ENCODE data around the gene SOX13.

The SOX13 gene

GRCh38 chr1:204108312-204109141 lies 35.6 kb downstream of the SOX13 start:
- H3K4me3 ChIP-seq (ENCODE audit: low read length) = peak overlapping the region; percentile 1

GRCh38 chr1:204110894-204111633 lies 38.1 kb downstream of the SOX13 start:
- H3K27me3 ChIP-seq (ENCODE audit: insufficient read depth, low read length) = no peaks in the 10 kb centered on the region

More at GRCh38 chr1:204108312-204109141, 35.6 kb downstream of the SOX13 start:
- Histone ChIP-seq H3K9me3 (ENCODE audit: low read length) (no peaks in the 10 kb centered on the region), H3K27me3 (ENCODE audit: insufficient read depth, low read length) (no peaks in the 10 kb centered on the region), H3K36me3 (ENCODE audit: insufficient read depth, low read length) (no peaks in the 10 kb centered on the region), H2AFZ (ENCODE audit: low read depth, low read length) (no peak overlapping the region), H3K4me1 (ENCODE audit: insufficient read depth, low read length) (peaks cover 19% of the 10 kb centered on the region)

GRCh38 chr1:204112876-204113730 lies 40.2 kb downstream of the SOX13 start:
- Histone ChIP-seq H3K27me3 (ENCODE audit: insufficient read depth, low read length) (no peaks in the 10 kb centered on the region), H3K4me3 (ENCODE audit: low read length) (no peak overlapping the region), H3K36me3 (ENCODE audit: insufficient read depth, low read length) (peaks cover 11% of the 10 kb centered on the region), H3K4me1 (ENCODE audit: insufficient read depth, low read length) (peaks cover 17% of the 10 kb centered on the region), H2AFZ (ENCODE audit: low read depth, low read length) (no peak overlapping the region), H3K9me3 (ENCODE audit: low read length) (no peaks in the 10 kb centered on the region)

More at GRCh38 chr1:204110894-204111633, 38.1 kb downstream of the SOX13 start:
- H3K36me3 ChIP-seq (ENCODE audit: insufficient read depth, low read length) = no peaks in the 10 kb centered on the region
- no peak overlapping the region for H2AFZ ChIP-seq (ENCODE audit: low read depth, low read length)
- H3K4me1 ChIP-seq (ENCODE audit: insufficient read depth, low read length) = peaks cover 19% of the 10 kb centered on the region
- H3K4me3 ChIP-seq (ENCODE audit: low read length) = no peak overlapping the region
- no peaks in the 10 kb centered on the region for H3K9me3 ChIP-seq (ENCODE audit: low read length)

DNA sequence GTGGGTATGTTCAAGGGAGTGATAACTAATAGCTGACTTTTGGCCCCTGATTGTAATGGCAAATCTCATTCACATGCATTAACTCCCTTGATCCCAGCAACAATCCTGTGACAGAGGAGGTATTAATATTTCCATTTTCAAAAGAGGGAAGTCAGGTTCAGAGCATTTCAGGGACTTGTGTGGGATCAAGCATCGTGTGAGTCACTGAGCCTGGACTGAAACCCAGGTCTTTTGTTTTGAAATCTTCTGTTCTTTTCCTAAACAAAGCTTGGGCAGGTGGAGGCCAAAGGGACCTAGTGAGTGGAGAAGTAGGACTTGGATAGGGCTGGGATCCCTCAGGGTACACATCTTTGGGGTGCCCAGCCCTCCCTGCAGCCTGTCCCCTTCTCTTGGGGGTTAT lies 41.0 kb downstream of the SOX13 start:
- peaks cover 10% of the 10 kb centered on the region for H3K4me1 ChIP-seq (ENCODE audit: insufficient read depth, low read length)
- no peak overlapping the region for H3K4me3 ChIP-seq (ENCODE audit: low read length)
- H3K36me3 ChIP-seq (ENCODE audit: insufficient read depth, low read length) = peaks cover 16% of the 10 kb centered on the region
- no peaks in the 10 kb centered on the region for H3K27me3 ChIP-seq (ENCODE audit: insufficient read depth, low read length)
- no peaks in the 10 kb centered on the region for H3K9me3 ChIP-seq (ENCODE audit: low read length)
- H2AFZ ChIP-seq (ENCODE audit: low read depth, low read length) = no peak overlapping the region

GRCh38 chr1:204114606-204115005 lies 41.7 kb downstream of the SOX13 start:
- Histone ChIP-seq H2AFZ (ENCODE audit: low read depth, low read length) (no peak overlapping the region), H3K9me3 (ENCODE audit: low read length) (no peaks in the 10 kb centered on the region), H3K4me3 (ENCODE audit: low read length) (no peak overlapping the region), H3K4me1 (ENCODE audit: insufficient read depth, low read length) (peaks cover 3% of the 10 kb centered on the region), H3K36me3 (ENCODE audit: insufficient read depth, low read length) (peaks cover 20% of the 10 kb centered on the region), H3K27me3 (ENCODE audit: insufficient read depth, low read length) (no peaks in the 10 kb centered on the region)

- Histone ChIP-seq H2AFZ (ENCODE audit: low read depth, low read length) (no peak overlapping the region), H3K4me1 (ENCODE audit: insufficient read depth, low read length) (peaks cover 3% of the 10 kb centered on the region), H3K9me3 (ENCODE audit: low read length) (no peaks in the 10 kb centered on the region), H3K27me3 (ENCODE audit: insufficient read depth, low read length) (no peaks in the 10 kb centered on the region), H3K4me3 (ENCODE audit: low read length) (no peak overlapping the region), H3K36me3 (ENCODE audit: insufficient read depth, low read length) (peaks cover 21% of the 10 kb centered on the region)
Observed at GRCh38 chr1:204115116-204115515, 42.2 kb downstream of the SOX13 start.

DNA sequence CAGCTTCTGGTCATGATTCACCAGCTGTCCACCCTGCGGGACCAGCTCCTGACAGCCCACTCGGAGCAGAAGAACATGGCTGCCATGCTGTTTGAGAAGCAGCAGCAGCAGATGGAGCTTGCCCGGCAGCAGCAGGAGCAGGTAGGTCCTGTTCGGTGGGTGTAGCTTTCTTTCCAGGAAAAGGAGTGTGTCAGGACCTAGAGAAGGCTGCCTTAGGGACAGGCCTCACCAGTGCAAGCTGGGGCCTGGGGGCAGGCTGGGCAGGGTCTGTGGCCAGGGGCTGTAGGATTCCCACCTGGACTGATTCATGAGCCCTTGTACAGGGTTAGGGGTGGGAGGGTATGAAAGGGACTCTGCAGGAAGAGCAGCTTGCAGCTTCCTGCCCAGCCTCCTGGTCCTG lies 43.6 kb downstream of the SOX13 start:
- H3K4me3 ChIP-seq (ENCODE audit: low read length) = no peak overlapping the region
- H3K27me3 ChIP-seq (ENCODE audit: insufficient read depth, low read length) = no peaks in the 10 kb centered on the region
- H2AFZ ChIP-seq (ENCODE audit: low read depth, low read length) = no peak overlapping the region
- H3K4me1 ChIP-seq (ENCODE audit: insufficient read depth, low read length) = no peaks in the 10 kb centered on the region
- no peaks in the 10 kb centered on the region for H3K9me3 ChIP-seq (ENCODE audit: low read length)
- H3K36me3 ChIP-seq (ENCODE audit: insufficient read depth, low read length) = peaks cover 28% of the 10 kb centered on the region

- Histone ChIP-seq H2AFZ (ENCODE audit: low read depth, low read length) (no peak overlapping the region), H3K4me1 (ENCODE audit: insufficient read depth, low read length) (peaks cover 9% of the 10 kb centered on the region), H3K9me3 (ENCODE audit: low read length) (no peaks in the 10 kb centered on the region), H3K27me3 (ENCODE audit: insufficient read depth, low read length) (no peaks in the 10 kb centered on the region), H3K4me3 (ENCODE audit: low read length) (no peak overlapping the region), H3K36me3 (ENCODE audit: insufficient read depth, low read length) (peaks cover 62% of the 10 kb centered on the region)
Observed at GRCh38 chr1:204121840-204122555, 49.1 kb downstream of the SOX13 start.

GRCh38 chr1:204123376-204123775 lies 50.5 kb downstream of the SOX13 start:
- Histone ChIP-seq H3K27me3 (ENCODE audit: insufficient read depth, low read length) (no peaks in the 10 kb centered on the region), H3K36me3 (ENCODE audit: insufficient read depth, low read length) (peaks cover 55% of the 10 kb centered on the region), H2AFZ (ENCODE audit: low read depth, low read length) (no peak overlapping the region), H3K4me3 (ENCODE audit: low read length) (no peak overlapping the region), H3K4me1 (ENCODE audit: insufficient read depth, low read length) (peaks cover 15% of the 10 kb centered on the region), H3K9me3 (ENCODE audit: low read length) (no peaks in the 10 kb centered on the region)

- Histone ChIP-seq H3K4me1 (ENCODE audit: insufficient read depth, low read length) (peaks cover 23% of the 10 kb centered on the region), H3K36me3 (ENCODE audit: insufficient read depth, low read length) (peaks cover 48% of the 10 kb centered on the region), H3K4me3 (ENCODE audit: low read length) (no peak overlapping the region), H3K27me3 (ENCODE audit: insufficient read depth, low read length) (no peaks in the 10 kb centered on the region), H2AFZ (ENCODE audit: low read depth, low read length) (no peak overlapping the region), H3K9me3 (ENCODE audit: low read length) (no peaks in the 10 kb centered on the region)
Observed at GRCh38 chr1:204124639-204125038, 51.7 kb downstream of the SOX13 start.

DNA sequence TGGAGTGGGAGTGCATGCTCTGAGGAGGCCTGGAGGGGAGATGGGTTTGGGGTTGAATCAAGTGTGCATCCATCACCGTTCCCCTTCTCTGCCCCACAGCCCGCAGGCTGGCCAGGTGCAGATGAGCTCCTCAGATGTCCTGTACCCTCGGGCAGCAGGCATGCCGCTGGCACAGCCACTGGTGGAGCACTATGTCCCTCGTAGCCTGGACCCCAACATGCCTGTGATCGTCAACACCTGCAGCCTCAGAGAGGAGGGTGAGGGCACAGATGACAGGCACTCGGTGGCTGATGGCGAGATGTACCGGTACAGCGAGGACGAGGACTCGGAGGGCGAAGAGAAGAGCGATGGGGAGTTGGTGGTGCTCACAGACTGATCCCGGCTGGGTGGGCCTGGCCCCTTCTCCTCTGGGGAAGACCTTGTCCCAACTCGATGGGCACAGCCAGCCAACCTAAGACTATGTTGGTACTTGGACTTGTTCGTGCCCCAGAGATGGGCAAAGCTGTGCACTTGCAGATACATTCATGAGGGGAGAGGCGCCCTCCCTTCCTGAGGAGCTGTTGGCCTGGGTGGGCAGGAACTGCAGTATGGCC lies 52.9 kb downstream of the SOX13 start:
- Histone ChIP-seq H2AFZ (ENCODE audit: low read depth, low read length) (no peak overlapping the region), H3K4me1 (ENCODE audit: insufficient read depth, low read length) (peaks cover 25% of the 10 kb centered on the region), H3K27me3 (ENCODE audit: insufficient read depth, low read length) (no peaks in the 10 kb centered on the region), H3K9me3 (ENCODE audit: low read length) (no peaks in the 10 kb centered on the region), H3K4me3 (ENCODE audit: low read length) (no peak overlapping the region), H3K36me3 (ENCODE audit: insufficient read depth, low read length) (peaks cover 41% of the 10 kb centered on the region)

DNA sequence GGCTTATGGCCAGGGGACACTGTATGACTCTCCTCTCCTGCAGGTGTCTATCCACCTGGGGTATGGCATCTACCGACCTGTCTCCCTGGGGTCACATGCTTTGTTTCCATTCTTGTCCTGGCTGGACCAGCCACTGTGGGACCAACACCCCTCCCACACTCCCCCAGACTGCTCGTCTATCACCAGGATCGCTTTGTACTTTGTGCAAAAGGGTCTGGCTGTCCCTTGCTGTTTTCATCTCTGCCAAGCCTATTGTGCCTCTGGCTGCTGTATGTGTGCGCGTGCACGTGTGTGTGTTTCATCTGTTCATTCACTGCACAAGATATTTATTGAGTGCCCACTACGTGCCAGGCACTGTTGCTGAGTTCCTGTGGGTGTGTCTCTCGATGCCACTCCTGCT lies 53.5 kb downstream of the SOX13 start:
- Histone ChIP-seq H3K36me3 (ENCODE audit: insufficient read depth, low read length) (peaks cover 41% of the 10 kb centered on the region), H3K9me3 (ENCODE audit: low read length) (no peaks in the 10 kb centered on the region), H3K27me3 (ENCODE audit: insufficient read depth, low read length) (no peaks in the 10 kb centered on the region), H3K4me1 (ENCODE audit: insufficient read depth, low read length) (peaks cover 30% of the 10 kb centered on the region), H2AFZ (ENCODE audit: low read depth, low read length) (no peak overlapping the region), H3K4me3 (ENCODE audit: low read length) (no peak overlapping the region)
